ENCODE data around the gene GGPS1.

Gene GGPS1

DNA sequence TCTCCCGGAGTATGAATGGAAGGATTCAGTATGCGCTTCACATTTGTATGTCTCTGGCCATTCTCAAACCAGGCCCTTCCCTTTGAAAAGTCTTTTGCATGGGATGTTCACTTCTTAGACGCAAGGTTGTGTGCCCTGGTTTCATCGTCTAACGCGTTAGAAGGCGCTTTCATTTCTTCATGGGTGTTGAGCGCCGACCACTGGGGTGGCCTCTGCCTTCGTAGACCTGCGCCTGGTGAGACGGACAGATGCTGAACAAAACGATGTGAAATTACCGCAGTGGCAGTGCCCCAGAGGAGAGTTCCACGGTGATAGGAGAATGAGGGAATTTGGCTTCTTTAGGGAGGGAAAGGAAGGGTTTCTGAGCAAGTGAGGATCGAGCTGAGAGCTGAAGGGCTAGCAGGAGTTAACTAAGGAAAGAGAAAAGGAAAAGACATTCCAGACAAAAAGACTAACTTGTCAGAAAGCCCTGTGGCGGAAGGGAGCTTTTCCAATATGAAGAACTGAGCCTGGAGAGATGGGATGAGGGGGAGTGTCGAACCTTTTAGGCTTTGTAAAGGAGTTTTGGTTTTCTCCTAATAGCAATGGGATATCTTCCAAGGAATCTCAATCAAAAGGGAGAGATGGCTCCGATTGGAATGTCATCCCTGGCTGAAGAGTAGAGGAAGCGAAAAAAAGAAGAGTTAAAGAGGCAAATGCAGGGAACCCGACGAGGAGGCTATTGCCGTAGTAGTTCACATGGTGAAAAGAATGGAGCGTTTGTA, 951 bp downstream of the GGPS1 start:
- TF ChIP-seq, protein P1, sequence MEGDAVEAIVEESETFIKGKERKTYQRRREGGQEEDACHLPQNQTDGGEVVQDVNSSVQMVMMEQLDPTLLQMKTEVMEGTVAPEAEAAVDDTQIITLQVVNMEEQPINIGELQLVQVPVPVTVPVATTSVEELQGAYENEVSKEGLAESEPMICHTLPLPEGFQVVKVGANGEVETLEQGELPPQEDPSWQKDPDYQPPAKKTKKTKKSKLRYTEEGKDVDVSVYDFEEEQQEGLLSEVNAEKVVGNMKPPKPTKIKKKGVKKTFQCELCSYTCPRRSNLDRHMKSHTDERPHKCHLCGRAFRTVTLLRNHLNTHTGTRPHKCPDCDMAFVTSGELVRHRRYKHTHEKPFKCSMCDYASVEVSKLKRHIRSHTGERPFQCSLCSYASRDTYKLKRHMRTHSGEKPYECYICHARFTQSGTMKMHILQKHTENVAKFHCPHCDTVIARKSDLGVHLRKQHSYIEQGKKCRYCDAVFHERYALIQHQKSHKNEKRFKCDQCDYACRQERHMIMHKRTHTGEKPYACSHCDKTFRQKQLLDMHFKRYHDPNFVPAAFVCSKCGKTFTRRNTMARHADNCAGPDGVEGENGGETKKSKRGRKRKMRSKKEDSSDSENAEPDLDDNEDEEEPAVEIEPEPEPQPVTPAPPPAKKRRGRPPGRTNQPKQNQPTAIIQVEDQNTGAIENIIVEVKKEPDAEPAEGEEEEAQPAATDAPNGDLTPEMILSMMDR (IDR thresholded peaks at IDR 0.05; ENCODE audit: extremely low read depth, missing control alignments), result no peak
- DNase-seq (ENCODE audit: low spot score), result peak; percentile 44

DNA sequence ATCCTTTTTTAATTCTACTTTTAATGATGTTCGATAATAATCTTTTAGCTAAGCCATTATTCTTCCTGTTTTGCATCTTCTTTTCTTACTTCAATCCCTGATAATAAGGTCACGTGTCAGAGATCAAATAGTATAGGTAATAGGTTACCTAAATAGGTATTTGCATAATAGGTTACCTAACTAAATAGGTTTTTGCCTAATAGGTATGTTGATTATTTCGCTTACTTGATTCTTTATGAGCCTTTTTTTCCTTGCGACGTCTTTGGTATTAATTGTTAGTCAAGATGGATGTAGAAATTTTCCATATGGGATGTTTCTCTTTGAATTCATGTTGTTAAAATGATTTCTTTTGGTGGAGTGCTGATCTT, 2.5 kb downstream of the GGPS1 start:
- no peak for DNase-seq (ENCODE audit: low spot score)

DNA sequence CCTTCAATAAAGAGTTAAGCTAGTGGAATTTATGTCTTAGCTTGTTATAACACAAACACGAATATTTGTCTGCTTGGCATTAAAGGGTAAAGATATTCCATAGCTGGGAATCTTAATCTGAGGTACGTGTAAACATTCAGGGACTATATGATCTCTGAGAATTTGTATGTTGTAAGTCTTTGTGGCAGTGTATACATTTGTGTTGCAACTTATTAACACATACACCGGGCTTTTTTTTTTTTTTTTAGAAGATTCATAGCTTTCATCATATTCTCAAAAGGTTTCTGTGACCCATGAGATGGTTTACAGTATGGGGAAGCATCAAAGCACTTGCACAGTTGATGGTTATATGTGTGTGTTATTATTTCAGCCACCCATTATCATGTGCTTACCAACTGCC, 3.0 kb downstream of the GGPS1 start:
- TF ChIP-seq, protein P1 (IDR thresholded peaks at IDR 0.05; ENCODE audit: extremely low read depth, missing control alignments), result no peak
- DNase-seq (ENCODE audit: low spot score), result no peak

More for the DNA sequence above, 2.5 kb downstream of the GGPS1 start:
- TF ChIP-seq, protein P1 (IDR thresholded peaks at IDR 0.05; ENCODE audit: extremely low read depth, missing control alignments), result no peak

DNA sequence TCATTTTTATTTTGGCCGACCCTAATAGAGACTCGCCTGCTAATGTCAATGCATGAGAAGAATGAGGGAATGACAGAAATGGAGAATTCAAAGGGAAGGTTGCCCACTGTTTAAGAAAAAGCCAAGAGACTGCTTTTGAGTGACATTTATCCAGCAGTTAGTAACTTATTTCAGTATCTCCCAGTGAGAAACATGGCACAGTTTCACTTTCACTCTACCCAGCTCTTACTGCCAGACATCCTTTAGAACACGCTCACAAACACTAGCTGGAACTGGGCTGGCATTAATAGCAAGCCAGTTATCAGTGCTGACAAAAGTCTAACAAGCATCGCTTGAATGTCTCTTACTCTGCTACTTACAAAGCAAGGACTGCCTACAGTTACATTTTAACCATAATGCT, 8.5 kb downstream of the GGPS1 start:
- no peak for DNase-seq (ENCODE audit: low spot score)
- TF ChIP-seq, protein P1 (IDR thresholded peaks at IDR 0.05; ENCODE audit: extremely low read depth, missing control alignments), result no peak

DNA sequence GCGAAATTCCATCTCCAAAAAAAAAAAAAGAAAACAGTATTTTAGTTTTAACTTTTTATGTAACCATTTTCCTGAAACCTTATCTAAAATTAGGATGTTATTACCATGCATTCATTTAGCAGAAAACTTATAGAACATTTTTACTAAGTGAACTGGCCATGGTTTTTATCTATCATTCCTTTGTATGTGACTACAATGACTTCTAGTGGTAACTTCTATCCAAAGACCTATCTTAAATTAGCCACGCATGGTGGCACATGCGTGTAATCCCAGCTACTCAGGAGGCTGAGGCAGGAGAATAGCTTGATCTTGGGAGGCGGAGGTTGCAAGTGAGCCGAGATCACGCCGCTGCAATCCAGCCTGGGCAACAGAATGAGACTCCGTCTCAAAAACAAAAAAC, 11.4 kb downstream of the GGPS1 start:
- TF ChIP-seq, protein P1 (IDR thresholded peaks at IDR 0.05; ENCODE audit: extremely low read depth, missing control alignments), result no peak
- no peak for DNase-seq (ENCODE audit: low spot score)

DNA sequence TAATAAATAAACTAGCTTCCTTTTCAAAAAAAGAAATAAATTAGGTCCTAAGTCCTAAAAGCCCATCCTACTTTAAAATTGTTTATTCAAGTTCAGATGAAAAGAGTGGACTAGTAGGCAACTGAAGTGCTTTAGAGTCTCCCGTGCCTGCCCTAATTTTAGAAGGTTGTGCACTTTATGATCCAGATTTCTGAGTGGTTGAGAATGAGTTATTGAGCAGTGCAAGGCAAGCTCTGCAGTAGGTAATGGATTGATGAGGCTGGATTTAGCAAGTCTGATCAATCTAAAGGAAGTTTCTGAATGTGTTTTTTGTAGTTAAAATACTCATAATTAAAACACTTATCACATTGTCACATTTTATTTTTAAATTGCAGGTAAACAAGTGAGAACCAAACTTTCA, 13.0 kb downstream of the GGPS1 start:
- TF ChIP-seq, protein P1 (IDR thresholded peaks at IDR 0.05; ENCODE audit: extremely low read depth, missing control alignments), result no peak
- no peak for DNase-seq (ENCODE audit: low spot score)

DNA sequence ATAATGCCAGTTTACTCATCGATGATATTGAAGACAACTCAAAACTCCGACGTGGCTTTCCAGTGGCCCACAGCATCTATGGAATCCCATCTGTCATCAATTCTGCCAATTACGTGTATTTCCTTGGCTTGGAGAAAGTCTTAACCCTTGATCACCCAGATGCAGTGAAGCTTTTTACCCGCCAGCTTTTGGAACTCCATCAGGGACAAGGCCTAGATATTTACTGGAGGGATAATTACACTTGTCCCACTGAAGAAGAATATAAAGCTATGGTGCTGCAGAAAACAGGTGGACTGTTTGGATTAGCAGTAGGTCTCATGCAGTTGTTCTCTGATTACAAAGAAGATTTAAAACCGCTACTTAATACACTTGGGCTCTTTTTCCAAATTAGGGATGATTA, 13.7 kb downstream of the GGPS1 start:
- TF ChIP-seq, protein P1 (IDR thresholded peaks at IDR 0.05; ENCODE audit: extremely low read depth, missing control alignments), result no peak
- no peak for DNase-seq (ENCODE audit: low spot score)
